PFSK-1 (cell line): ENCODE data around the gene GUSB.

Source experiments
- POLR2AphosphoS5 ChIP-seq: IDR thresholded peaks from 2 replicates; pipeline ENCODE4 v1.6.1; 2012; ENCODE audit warnings: low read depth, mild to moderate bottlenecking, control low read depth, low read length, moderate library complexity
- TF ChIP-seq, protein P1 (sequence below), 2 experiments: IDR thresholded peaks; 2 replicates each; pipeline versions ENCODE4 v1.6.1 to v1.8.0; 2011 to 2012; ENCODE audit warnings: low read depth in 2 of 2, low read length in 2 of 2, control low read depth in 1 of 2, inconsistent platforms in 1 of 2, mild to moderate bottlenecking in 1 of 2, moderate library complexity in 1 of 2; ENCODE audit not compliant: insufficient read depth in 1 of 2

DNA sequence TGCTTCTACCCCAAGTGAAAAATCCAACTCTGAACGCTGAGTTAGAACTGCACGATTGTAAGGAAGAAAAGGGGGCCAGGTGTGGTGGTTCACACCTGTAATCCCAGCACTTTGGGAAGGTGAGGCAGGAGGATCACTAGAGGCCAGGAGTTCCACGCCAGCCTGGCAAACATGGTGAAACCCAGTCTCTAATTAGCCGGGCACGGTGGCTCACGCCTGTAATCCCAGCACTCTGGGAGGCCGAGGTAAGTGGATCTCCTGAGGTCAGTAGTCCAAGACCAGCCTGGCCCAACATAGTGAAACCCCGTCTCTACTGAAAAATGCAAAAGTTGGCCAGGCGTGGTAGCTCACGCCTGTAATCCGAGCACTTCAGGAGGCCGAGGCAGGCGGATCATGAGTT lies 9.0 kb downstream of the GUSB start:
- TF ChIP-seq POLR2AphosphoS5 = no peak
- TF ChIP-seq, protein P1, sequence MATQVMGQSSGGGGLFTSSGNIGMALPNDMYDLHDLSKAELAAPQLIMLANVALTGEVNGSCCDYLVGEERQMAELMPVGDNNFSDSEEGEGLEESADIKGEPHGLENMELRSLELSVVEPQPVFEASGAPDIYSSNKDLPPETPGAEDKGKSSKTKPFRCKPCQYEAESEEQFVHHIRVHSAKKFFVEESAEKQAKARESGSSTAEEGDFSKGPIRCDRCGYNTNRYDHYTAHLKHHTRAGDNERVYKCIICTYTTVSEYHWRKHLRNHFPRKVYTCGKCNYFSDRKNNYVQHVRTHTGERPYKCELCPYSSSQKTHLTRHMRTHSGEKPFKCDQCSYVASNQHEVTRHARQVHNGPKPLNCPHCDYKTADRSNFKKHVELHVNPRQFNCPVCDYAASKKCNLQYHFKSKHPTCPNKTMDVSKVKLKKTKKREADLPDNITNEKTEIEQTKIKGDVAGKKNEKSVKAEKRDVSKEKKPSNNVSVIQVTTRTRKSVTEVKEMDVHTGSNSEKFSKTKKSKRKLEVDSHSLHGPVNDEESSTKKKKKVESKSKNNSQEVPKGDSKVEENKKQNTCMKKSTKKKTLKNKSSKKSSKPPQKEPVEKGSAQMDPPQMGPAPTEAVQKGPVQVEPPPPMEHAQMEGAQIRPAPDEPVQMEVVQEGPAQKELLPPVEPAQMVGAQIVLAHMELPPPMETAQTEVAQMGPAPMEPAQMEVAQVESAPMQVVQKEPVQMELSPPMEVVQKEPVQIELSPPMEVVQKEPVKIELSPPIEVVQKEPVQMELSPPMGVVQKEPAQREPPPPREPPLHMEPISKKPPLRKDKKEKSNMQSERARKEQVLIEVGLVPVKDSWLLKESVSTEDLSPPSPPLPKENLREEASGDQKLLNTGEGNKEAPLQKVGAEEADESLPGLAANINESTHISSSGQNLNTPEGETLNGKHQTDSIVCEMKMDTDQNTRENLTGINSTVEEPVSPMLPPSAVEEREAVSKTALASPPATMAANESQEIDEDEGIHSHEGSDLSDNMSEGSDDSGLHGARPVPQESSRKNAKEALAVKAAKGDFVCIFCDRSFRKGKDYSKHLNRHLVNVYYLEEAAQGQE (IDR thresholded peaks at IDR 0.05; ENCODE audit: insufficient read depth in 1 of 2, low read depth in 2 of 2, low read length in 2 of 2) = no peak
